Large intestine (tissue), 3 donors: ENCODE data around the gene SCAMP4. TPM values are rescaled to one million over a fixed set of nuclear protein-coding genes. Genes with fewer than 3 reads are reported as not detected.

ENCODE experiments used
- DNase-seq, 2 donors: peaks; one replicate each; pipeline versions ENCODE4 v3.0.0 to v3.0.0-alpha.2; 2013
- H3K27ac ChIP-seq: one replicate; pipeline ENCODE4 v1.5.1; 2013; ENCODE audit warnings: low read length
- H3K27me3 ChIP-seq: 2 replicates; pipeline ENCODE4 v1.6.1; 2013; ENCODE audit warnings: low read length; ENCODE audit not compliant: control insufficient read depth, insufficient read depth
- H3K36me3 ChIP-seq: 2 replicates; pipeline ENCODE4 v1.6.1; 2013; ENCODE audit warnings: low read length; ENCODE audit not compliant: control insufficient read depth, insufficient read depth
- H3K4me1 ChIP-seq: one replicate; pipeline ENCODE4 v1.6.1; 2013; ENCODE audit warnings: low read length; ENCODE audit not compliant: control insufficient read depth, insufficient read depth
- H3K4me3 ChIP-seq: one replicate; pipeline ENCODE4 v1.5.1; 2013; ENCODE audit warnings: low read length
- H3K9me3 ChIP-seq: one replicate; pipeline ENCODE4 v1.6.1; 2013; ENCODE audit warnings: mild to moderate bottlenecking, low read depth, low read length, moderate library complexity; ENCODE audit not compliant: control insufficient read depth
- WGBS: methylation state at CpG from one replicate; pipeline ENCODE4 v1.1.5; 2013; ENCODE audit warnings: low lambda C conversion rate; ENCODE audit not compliant: insufficient coverage; 5-methylcytosine and 5-hydroxymethylcytosine counted together
- polyA plus RNA-seq: library from polyadenylated mRNA; unstranded; fragments of 120-200 nt; gene quantifications from one replicate; pipeline ENCODE4 v1.2.1, GENCODE V29; 2013

SCAMP4 gene
- polyA plus RNA-seq, 1 donor = 36.6 TPM

GRCh38 chr19:1904860-1905109 is 414 bp upstream of the SCAMP4 start:
- Histone ChIP-seq H3K4me1 (peaks cover 10% of the 10 kb centered on the region), H3K4me3 (peak overlapping the region; percentile 73)
- WGBS = no CpG with 5 or more reads among the region's 8 CpGs

GRCh38 chr19:1905863-1906375 is 720 bp downstream of the SCAMP4 start:
- peak overlapping the region; percentile 73 for H3K4me3 ChIP-seq
- no peaks in the 10 kb centered on the region for H3K27me3 ChIP-seq
- H3K9me3 ChIP-seq = peaks cover 6% of the 10 kb centered on the region
- H3K4me1 ChIP-seq = peaks cover 10% of the 10 kb centered on the region
- peaks cover 2% of the 10 kb centered on the region for H3K36me3 ChIP-seq
- no CpG with 5 or more reads among the region's 15 CpGs for WGBS
- peak overlapping the region; percentile 81 for H3K27ac ChIP-seq
- DNase-seq = no peak

More at GRCh38 chr19:1904860-1905109, 414 bp upstream of the SCAMP4 start:
- no peak for DNase-seq
- Histone ChIP-seq H3K27ac (peak overlapping the region; percentile 52), H3K9me3 (peaks cover 6% of the 10 kb centered on the region), H3K27me3 (no peaks in the 10 kb centered on the region), H3K36me3 (peaks cover 2% of the 10 kb centered on the region)

GRCh38 chr19:1906985-1907562 is 1.9 kb downstream of the SCAMP4 start:
- H3K4me3 ChIP-seq = no peak overlapping the region
- H3K9me3 ChIP-seq = peaks cover 10% of the 10 kb centered on the region

DNA sequence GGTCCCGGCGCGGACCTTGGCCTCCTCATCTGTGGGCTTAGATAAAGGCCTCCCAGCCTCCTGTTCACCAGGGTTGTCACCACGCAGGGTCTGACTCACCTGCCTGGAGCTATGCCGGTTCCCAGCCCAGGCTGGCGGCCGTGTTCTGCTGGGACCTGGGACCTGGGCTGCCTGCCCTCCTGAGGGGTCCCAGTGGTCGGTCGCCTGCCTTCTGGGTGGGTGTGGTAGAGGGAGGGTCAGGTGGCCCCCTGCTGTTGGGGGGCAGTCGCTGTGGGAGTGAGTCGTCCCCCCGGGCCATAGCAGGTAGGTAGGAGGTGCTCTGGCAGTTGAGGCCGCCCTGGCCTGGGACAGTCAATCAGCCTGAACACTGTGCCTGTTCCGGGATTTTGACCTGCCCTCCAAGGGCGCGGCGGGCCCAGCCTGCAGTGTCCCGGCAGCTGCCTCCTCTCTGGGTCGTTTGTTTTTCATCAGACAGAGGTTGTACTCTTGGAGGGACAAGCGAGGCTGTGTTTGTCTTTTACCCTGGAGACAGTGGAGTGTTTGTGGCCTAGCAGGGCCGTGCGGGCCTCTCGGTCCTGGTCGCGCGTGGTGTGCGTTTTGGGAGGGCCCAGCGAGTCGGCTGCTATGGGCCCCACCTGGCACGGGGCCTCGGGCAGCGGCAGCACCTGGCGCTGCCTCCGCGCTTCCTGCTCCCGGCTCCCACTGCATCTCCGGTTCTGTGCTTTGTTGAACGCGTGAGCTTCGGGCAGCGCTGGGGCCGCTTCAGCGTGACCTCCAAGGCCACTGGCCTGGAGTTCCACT is 2.6 kb downstream of the SCAMP4 start:
- Histone ChIP-seq H3K9me3 (peaks cover 11% of the 10 kb centered on the region), H3K36me3 (peaks cover 2% of the 10 kb centered on the region), H3K4me3 (no peak overlapping the region), H3K4me1 (peaks cover 10% of the 10 kb centered on the region), H3K27ac (no peak overlapping the region), H3K27me3 (no peaks in the 10 kb centered on the region)
- WGBS = no CpG with 5 or more reads among the region's 43 CpGs
- DNase-seq = peak; percentile 35 to 65

More at GRCh38 chr19:1906985-1907562, 1.9 kb downstream of the SCAMP4 start:
- Histone ChIP-seq H3K4me1 (peaks cover 10% of the 10 kb centered on the region), H3K27ac (no peak overlapping the region), H3K36me3 (peaks cover 2% of the 10 kb centered on the region), H3K27me3 (no peaks in the 10 kb centered on the region)
- WGBS = no CpG with 5 or more reads among the region's 10 CpGs
- no peak for DNase-seq

DNA sequence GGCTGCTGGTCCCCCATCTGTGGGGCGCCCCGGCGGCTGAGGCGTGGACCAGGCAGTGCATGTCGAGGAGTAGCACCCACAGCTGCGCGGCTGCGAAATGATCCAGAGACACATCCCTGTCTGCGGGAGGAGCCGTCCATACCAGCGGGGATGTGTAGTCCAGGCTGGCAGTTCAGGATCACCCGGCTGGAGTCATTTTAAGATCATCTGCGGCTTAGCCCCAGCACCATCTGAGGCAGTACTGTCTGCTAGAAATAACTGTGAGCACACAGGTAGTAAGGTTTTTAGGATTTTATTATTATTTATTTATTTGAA is 3.1 kb downstream of the SCAMP4 start:
- H3K9me3 ChIP-seq = peaks cover 16% of the 10 kb centered on the region
- DNase-seq = no peak
- H3K4me3 ChIP-seq = no peak overlapping the region
- H3K4me1 ChIP-seq = peaks cover 10% of the 10 kb centered on the region
- no CpG with 5 or more reads among the region's 13 CpGs for WGBS
- H3K36me3 ChIP-seq = peaks cover 5% of the 10 kb centered on the region
- H3K27ac ChIP-seq = no peak overlapping the region
- H3K27me3 ChIP-seq = no peaks in the 10 kb centered on the region

- peaks cover 16% of the 10 kb centered on the region for H3K9me3 ChIP-seq
- peaks cover 11% of the 10 kb centered on the region for H3K36me3 ChIP-seq
- peaks cover 9% of the 10 kb centered on the region for H3K4me1 ChIP-seq
- no CpG with 5 or more reads among the region's 10 CpGs for WGBS
- H3K27ac ChIP-seq = no peak overlapping the region
- H3K4me3 ChIP-seq = no peak overlapping the region
- no peak for DNase-seq
- H3K27me3 ChIP-seq = no peaks in the 10 kb centered on the region
These were observed 4.5 kb downstream of the SCAMP4 start for GRCh38 chr19:1909761-1910080.

DNA sequence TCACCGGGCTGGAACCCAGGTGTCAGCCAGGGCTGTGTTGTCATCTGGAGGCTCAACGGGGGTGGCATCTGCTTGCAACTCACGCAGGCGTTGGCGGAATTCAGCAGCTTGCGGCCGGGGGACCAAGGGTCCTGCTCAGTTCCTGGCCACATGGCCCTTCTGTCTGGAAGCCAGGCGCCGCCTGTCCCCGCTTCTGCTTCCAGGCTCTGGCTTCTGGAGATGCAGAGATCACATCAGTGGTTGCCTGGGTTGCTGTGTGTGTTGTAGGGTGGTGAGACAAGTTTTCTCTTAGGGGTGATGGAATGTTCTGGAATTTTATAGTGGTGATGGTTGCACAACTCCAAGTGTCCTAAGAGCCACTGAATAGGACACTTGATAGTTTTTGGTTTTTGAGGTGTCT is 5.0 kb downstream of the SCAMP4 start:
- Histone ChIP-seq H3K27me3 (no peaks in the 10 kb centered on the region), H3K4me1 (peaks cover 6% of the 10 kb centered on the region), H3K4me3 (no peak overlapping the region), H3K36me3 (peaks cover 13% of the 10 kb centered on the region), H3K27ac (no peak overlapping the region), H3K9me3 (peaks cover 16% of the 10 kb centered on the region)
- DNase-seq = no peak
- WGBS = no CpG with 5 or more reads among the region's 10 CpGs

DNA sequence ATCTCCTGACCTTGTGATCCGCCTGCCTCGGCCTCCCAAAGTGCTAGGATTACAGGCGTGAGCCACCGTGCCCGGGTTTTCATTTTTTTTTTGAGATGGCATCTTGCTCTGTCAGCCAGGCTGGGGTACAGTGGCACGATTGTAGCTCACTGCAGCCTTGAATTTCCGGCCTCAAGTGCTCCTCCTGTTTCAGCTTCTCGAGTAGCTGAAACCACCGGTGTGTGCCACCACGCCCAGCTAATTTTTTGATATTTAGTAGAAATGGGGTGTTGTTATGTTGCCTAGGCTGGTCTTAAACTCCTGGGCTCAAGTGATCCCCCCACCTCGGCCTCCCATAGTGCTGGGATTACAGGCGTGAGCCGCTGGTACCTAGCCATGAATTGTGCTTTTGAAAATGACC is 5.9 kb downstream of the SCAMP4 start:
- Histone ChIP-seq H3K9me3 (peaks cover 16% of the 10 kb centered on the region), H3K4me1 (peaks cover 6% of the 10 kb centered on the region), H3K27me3 (no peaks in the 10 kb centered on the region), H3K4me3 (no peak overlapping the region), H3K27ac (no peak overlapping the region), H3K36me3 (peaks cover 14% of the 10 kb centered on the region)
- WGBS = 100% methylated on average over 1 of the region's 13 CpGs
- no peak for DNase-seq

DNA sequence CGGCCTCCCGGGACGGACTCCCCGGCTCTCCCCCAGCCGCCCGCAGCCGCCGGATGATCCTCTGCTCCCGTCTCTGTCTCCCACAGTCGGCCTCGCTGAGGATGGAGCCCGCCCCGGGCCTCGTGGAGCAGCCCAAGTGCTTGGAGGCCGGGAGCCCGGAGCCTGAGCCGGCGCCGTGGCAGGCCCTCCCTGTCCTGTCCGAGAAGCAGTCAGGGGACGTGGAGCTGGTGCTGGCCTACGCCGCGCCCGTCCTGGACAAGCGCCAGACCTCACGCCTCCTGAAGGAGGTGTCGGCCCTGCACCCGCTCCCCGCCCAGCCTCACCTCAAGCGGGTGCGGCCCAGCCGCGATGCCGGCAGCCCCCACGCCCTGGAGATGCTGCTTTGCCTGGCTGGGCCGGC is 6.8 kb downstream of the SCAMP4 start:
- DNase-seq = no peak
- Histone ChIP-seq H3K27ac (no peak overlapping the region), H3K9me3 (peaks cover 16% of the 10 kb centered on the region), H3K36me3 (peaks cover 18% of the 10 kb centered on the region), H3K27me3 (no peaks in the 10 kb centered on the region), H3K4me3 (no peak overlapping the region), H3K4me1 (peaks cover 6% of the 10 kb centered on the region)
- no CpG with 5 or more reads among the region's 37 CpGs for WGBS

GRCh38 chr19:1912760-1913505 is 7.7 kb downstream of the SCAMP4 start:
- H3K27me3 ChIP-seq = no peaks in the 10 kb centered on the region
- no CpG with 5 or more reads among the region's 77 CpGs for WGBS
- no peak for DNase-seq
- H3K9me3 ChIP-seq = peaks cover 14% of the 10 kb centered on the region
- H3K4me3 ChIP-seq = no peak overlapping the region
- H3K36me3 ChIP-seq = peaks cover 21% of the 10 kb centered on the region
- H3K27ac ChIP-seq = no peak overlapping the region
- H3K4me1 ChIP-seq = no peaks in the 10 kb centered on the region
